K562 (cell line): ENCODE data around the gene AIFM3. TPM values are rescaled to one million over a fixed set of nuclear protein-coding genes. Genes with fewer than 3 reads are reported as not detected.

Experiments used
- BRD9 ChIP-seq: fragments of 450-650 bp; IDR thresholded peaks from 2 replicates; pipeline ENCODE4 v1.6.1; 2018; ENCODE audit warnings: low read depth; ENCODE audit not compliant: partially characterized antibody
- CBX5 ChIP-seq: IDR thresholded peaks from 2 replicates; pipeline ENCODE4 v1.6.1; 2014; ENCODE audit warnings: low read depth, borderline replicate concordance
- E2F3 ChIP-seq: fragments of 250-450 bp; sonication (Bioruptor Pico); IDR thresholded peaks from 2 replicates; pipeline ENCODE4 v1.4.0; 2020; ENCODE audit warnings: mild to moderate bottlenecking
- HLTF ChIP-seq: fragments of 450-650 bp; IDR thresholded peaks from 2 replicates; pipeline ENCODE4 v1.6.1; 2016
- HNRNPUL1 ChIP-seq: fragments of 200-400 bp; formaldehyde crosslinking; IDR thresholded peaks from 2 replicates; pipeline ENCODE4 v1.6.1; 2017; ENCODE audit warnings: low read length
- HSF4 ChIP-seq: fragments of 250-450 bp; sonication (Bioruptor Pico); IDR thresholded peaks from 2 replicates; pipeline ENCODE4 v2.1.2; 2022; ENCODE audit warnings: mild to moderate bottlenecking, moderate library complexity, borderline replicate concordance
- KDM4B ChIP-seq, 2 experiments: fragments of 450-650 bp in 1 of 2; sonication (generic) in 1 of 2; IDR thresholded peaks; 2 replicates each; pipeline ENCODE4 v1.6.1; 2016 to 2017; ENCODE audit warnings: borderline replicate concordance in 2 of 2, antibody characterized with exemption in 1 of 2, low read depth in 1 of 2, mild to moderate bottlenecking in 1 of 2
- KLF6 ChIP-seq: fragments of 250-450 bp; sonication (Bioruptor Pico); IDR thresholded peaks from 2 replicates; pipeline ENCODE4 v1.4.0; 2020; ENCODE audit warnings: mild to moderate bottlenecking, moderate library complexity, borderline replicate concordance
- L3MBTL2 ChIP-seq: fragments of 450-650 bp; IDR thresholded peaks from 2 replicates; pipeline ENCODE4 v1.6.1; 2016; ENCODE audit warnings: mild to moderate bottlenecking, moderate library complexity
- PTTG1 ChIP-seq: fragments of 450-650 bp; IDR thresholded peaks from 2 replicates; pipeline ENCODE4 v1.6.1; 2016; ENCODE audit warnings: low read depth, mild to moderate bottlenecking, missing genetic modification characterization, missing compliant biosample characterization
- PURB ChIP-seq: sonication (generic); formaldehyde crosslinking; IDR thresholded peaks from 2 replicates; pipeline ENCODE4 v1.9.0; 2021; ENCODE audit warnings: low read depth, mild to moderate bottlenecking, missing genetic modification reagents
- RBM22 ChIP-seq: fragments of 200-400 bp; formaldehyde crosslinking; IDR thresholded peaks from 2 replicates; pipeline ENCODE4 v1.6.1; 2018; ENCODE audit warnings: low read length, low read depth; ENCODE audit not compliant: poor library complexity, severe bottlenecking
- RBM34 ChIP-seq: fragments of 200-400 bp; formaldehyde crosslinking; IDR thresholded peaks from 2 replicates; pipeline ENCODE4 v1.6.1; 2018; ENCODE audit warnings: low read length, borderline replicate concordance; ENCODE audit not compliant: insufficient read depth
- SAFB2 ChIP-seq: fragments of 200-400 bp; formaldehyde crosslinking; IDR thresholded peaks from 2 replicates; pipeline ENCODE4 v1.6.1; 2018; ENCODE audit warnings: borderline replicate concordance, low read length, low read depth, moderate library complexity; ENCODE audit not compliant: severe bottlenecking
- SETDB1 ChIP-seq: IDR thresholded peaks from one replicate; pipeline ENCODE4 v1.6.1; 2012; ENCODE audit warnings: low read length, control low read depth, inconsistent platforms
- SNRNP70 ChIP-seq: fragments of 200-400 bp; formaldehyde crosslinking; optimal IDR thresholded peaks from 2 replicates; pipeline ENCODE3; 2017; ENCODE audit warnings: low read depth, low read length
- ZNF224 ChIP-seq: sonication (generic); formaldehyde crosslinking; IDR thresholded peaks from 2 replicates; pipeline ENCODE4 v1.8.0; 2022; ENCODE audit warnings: mild to moderate bottlenecking, missing genetic modification reagents
- ZNF324 ChIP-seq: fragments of 250-450 bp; sonication (Bioruptor Pico); IDR thresholded peaks from 2 replicates; pipeline ENCODE4 v1.4.0; 2020; ENCODE audit warnings: mild to moderate bottlenecking
- ZNF764 ChIP-seq: fragments of 250-450 bp; sonication (Bioruptor Pico); IDR thresholded peaks from 2 replicates; pipeline ENCODE4 v1.4.0; 2020; ENCODE audit warnings: low read depth, mild to moderate bottlenecking, moderate library complexity
- polyA plus RNA-seq, 8 experiments: library from polyadenylated mRNA; depleted of rRNA in 4 of 8; stranded (reverse) in 5 of 8; unstranded in 3 of 8; fragments of >200 nt; fragmentation: Nextera tagmentation in 2 of 8; fragmentation: Illumina TruSeq in 1 of 8; extraction: Ambion mirVana in 2 of 8; extraction: Trizol in 1 of 8; gene quantifications; 2 replicates each; pipeline versions ENCODE4 v1.2.1 to v1.2.3, GENCODE V29; 2011 to 2014; ENCODE audit warnings: inconsistent platforms in 1 of 8, missing spikeins in 1 of 8
- total RNA-seq, 7 experiments: library from RNA; depleted of rRNA in 6 of 7; stranded (reverse); fragments of >200 nt in 6 of 7; fragmentation: Illumina TruSeq in 2 of 7; extraction: Trizol in 2 of 7; gene quantifications; 2 replicates each; pipeline versions ENCODE4 v1.2.1 to v1.2.3, GENCODE V29; 2011 to 2021; ENCODE audit warnings: low replicate concordance in 1 of 7
- TF ChIP-seq, protein P1 (sequence below): fragments of 250-450 bp; sonication (Bioruptor Pico); IDR thresholded peaks from 2 replicates; pipeline ENCODE4 v1.5.0; 2021; ENCODE audit warnings: mild to moderate bottlenecking, borderline replicate concordance
- TF ChIP-seq, protein P2 (sequence below): fragments of 450-650 bp; conservative IDR thresholded peaks from 2 replicates; pipeline ENCODE4 v1.6.1; 2016; ENCODE audit warnings: missing genetic modification characterization, low read depth, mild to moderate bottlenecking, control low read depth, missing compliant biosample characterization
- TF ChIP-seq, protein P3 (sequence below): IDR thresholded peaks from 3 replicates; pipeline ENCODE4 v1.6.1; 2011; ENCODE audit warnings: borderline replicate concordance, mild to moderate bottlenecking; ENCODE audit not compliant: insufficient read length, insufficient read depth
- TF ChIP-seq, protein P4 (sequence below): fragments of 250-450 bp; sonication (Bioruptor Pico); IDR thresholded peaks from 2 replicates; pipeline ENCODE4 v1.6.1; 2021; ENCODE audit warnings: mild to moderate bottlenecking

The AIFM3 gene
- total and polyA plus RNA-seq, 9 of the 15 experiments (the other 6 are each of a cell fraction or from before 2014, with no cell fraction given) = 0.03 to 0.20 (median 0.07) TPM; not detected in 1

DNA sequence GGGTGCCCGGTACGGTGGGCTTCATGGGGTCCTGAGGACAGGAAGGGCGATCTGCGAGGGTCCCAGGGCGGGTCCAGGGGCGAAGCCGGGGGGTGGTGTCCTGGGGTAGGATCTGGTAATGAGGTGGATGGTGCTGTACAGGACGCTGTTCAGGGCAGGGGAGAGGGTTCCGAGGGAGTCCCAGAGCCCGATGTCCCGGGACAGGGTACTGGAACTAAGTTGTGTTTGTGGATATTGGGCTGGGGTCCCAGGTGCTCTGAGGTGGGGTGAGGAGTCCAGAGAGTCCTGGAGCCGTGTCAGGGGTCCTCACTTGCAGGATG, 15.5 kb downstream of the AIFM3 start (continued):
- 0 out of 2 replicates have a peak, but pooled peaks have one; percentile 9 for TF ChIP-seq KLF6 (CRISPR knock-in tag)
- TF ChIP-seq, protein P1, sequence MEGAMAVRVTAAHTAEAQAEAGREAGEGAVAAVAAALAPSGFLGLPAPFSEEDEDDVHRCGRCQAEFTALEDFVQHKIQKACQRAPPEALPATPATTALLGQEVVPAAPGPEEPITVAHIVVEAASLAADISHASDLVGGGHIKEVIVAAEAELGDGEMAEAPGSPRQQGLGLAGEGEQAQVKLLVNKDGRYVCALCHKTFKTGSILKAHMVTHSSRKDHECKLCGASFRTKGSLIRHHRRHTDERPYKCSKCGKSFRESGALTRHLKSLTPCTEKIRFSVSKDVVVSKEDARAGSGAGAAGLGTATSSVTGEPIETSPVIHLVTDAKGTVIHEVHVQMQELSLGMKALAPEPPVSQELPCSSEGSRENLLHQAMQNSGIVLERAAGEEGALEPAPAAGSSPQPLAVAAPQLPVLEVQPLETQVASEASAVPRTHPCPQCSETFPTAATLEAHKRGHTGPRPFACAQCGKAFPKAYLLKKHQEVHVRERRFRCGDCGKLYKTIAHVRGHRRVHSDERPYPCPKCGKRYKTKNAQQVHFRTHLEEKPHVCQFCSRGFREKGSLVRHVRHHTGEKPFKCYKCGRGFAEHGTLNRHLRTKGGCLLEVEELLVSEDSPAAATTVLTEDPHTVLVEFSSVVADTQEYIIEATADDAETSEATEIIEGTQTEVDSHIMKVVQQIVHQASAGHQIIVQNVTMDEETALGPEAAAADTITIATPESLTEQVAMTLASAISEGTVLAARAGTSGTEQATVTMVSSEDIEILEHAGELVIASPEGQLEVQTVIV = no peak
- no peak; the same call in 1 of the 2 replicates for TF ChIP-seq E2F3
- TF ChIP-seq SETDB1 = no peak
- TF ChIP-seq HSF4 = no peak
- no peak for TF ChIP-seq HNRNPUL1
- TF ChIP-seq, protein P2, sequence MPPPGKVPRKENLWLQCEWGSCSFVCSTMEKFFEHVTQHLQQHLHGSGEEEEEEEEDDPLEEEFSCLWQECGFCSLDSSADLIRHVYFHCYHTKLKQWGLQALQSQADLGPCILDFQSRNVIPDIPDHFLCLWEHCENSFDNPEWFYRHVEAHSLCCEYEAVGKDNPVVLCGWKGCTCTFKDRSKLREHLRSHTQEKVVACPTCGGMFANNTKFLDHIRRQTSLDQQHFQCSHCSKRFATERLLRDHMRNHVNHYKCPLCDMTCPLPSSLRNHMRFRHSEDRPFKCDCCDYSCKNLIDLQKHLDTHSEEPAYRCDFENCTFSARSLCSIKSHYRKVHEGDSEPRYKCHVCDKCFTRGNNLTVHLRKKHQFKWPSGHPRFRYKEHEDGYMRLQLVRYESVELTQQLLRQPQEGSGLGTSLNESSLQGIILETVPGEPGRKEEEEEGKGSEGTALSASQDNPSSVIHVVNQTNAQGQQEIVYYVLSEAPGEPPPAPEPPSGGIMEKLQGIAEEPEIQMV (tag) = no peak
- TF ChIP-seq, protein P3, sequence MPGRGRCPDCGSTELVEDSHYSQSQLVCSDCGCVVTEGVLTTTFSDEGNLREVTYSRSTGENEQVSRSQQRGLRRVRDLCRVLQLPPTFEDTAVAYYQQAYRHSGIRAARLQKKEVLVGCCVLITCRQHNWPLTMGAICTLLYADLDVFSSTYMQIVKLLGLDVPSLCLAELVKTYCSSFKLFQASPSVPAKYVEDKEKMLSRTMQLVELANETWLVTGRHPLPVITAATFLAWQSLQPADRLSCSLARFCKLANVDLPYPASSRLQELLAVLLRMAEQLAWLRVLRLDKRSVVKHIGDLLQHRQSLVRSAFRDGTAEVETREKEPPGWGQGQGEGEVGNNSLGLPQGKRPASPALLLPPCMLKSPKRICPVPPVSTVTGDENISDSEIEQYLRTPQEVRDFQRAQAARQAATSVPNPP = no peak
- no peak for TF ChIP-seq PTTG1 (tag)
- no peak for TF ChIP-seq BRD9
- no peak for TF ChIP-seq SNRNP70
- no peak for TF ChIP-seq L3MBTL2
- no peak for TF ChIP-seq HLTF
- TF ChIP-seq RBM34 = no peak
- TF ChIP-seq SAFB2 = no peak
- no peak for TF ChIP-seq RBM22
- peak; percentile 80; the same call in 1 of the 2 replicates for TF ChIP-seq ZNF764 (CRISPR knock-in tag)
- no peak for TF ChIP-seq KDM4B (IDR thresholded peaks at IDR 0.05; ENCODE audit: borderline replicate concordance in 2 of 2, low read depth in 1 of 2)
- no peak for TF ChIP-seq ZNF224 (CRISPR knock-in tag)
- TF ChIP-seq ZNF324 (CRISPR knock-in tag) = no peak
- TF ChIP-seq CBX5 = no peak
- TF ChIP-seq, protein P4, sequence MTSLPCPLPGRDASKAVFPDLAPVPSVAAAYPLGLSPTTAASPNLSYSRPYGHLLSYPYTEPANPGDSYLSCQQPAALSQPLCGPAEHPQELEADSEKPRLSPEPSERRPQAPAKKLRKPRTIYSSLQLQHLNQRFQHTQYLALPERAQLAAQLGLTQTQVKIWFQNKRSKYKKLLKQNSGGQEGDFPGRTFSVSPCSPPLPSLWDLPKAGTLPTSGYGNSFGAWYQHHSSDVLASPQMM = no peak
- no peak for TF ChIP-seq PURB (CRISPR knock-in tag)
